ENCODE measurements around the gene KLF13.
A peak's percentile ranks its signal among the peaks of the same experiment; 100 is the strongest.

KLF13 gene

GRCh38 chr15:31301673-31301990, 25.0 kb upstream of the KLF13 start:
- Histone ChIP-seq H3K4me1 (ENCODE audit: control insufficient read depth, insufficient read depth, low read length) (peaks cover 36% of the 10 kb centered on the region), H3K27me3 (ENCODE audit: control insufficient read depth, insufficient read depth, low read length) (no peaks in the 10 kb centered on the region), H3K27ac (ENCODE audit: low read depth, low read length) (no peak overlapping the region), H3K4me3 (ENCODE audit: low read depth, low read length) (no peak overlapping the region), H3K9me3 (ENCODE audit: control insufficient read depth, insufficient read depth, low read length) (no peaks in the 10 kb centered on the region), H3K36me3 (ENCODE audit: control insufficient read depth, insufficient read depth, low read length) (no peaks in the 10 kb centered on the region), H3K9ac (ENCODE audit: low read depth, low read length) (no peak overlapping the region)

GRCh38 chr15:31302029-31302657, 24.5 kb upstream of the KLF13 start:
- no peak overlapping the region for H3K27ac ChIP-seq (ENCODE audit: low read depth, low read length)
- no peaks in the 10 kb centered on the region for H3K36me3 ChIP-seq (ENCODE audit: control insufficient read depth, insufficient read depth, low read length)
- H3K4me1 ChIP-seq (ENCODE audit: control insufficient read depth, insufficient read depth, low read length): peaks cover 34% of the 10 kb centered on the region
- no peak overlapping the region for H3K9ac ChIP-seq (ENCODE audit: low read depth, low read length)
- no peaks in the 10 kb centered on the region for H3K9me3 ChIP-seq (ENCODE audit: control insufficient read depth, insufficient read depth, low read length)
- no peak overlapping the region for H3K4me3 ChIP-seq (ENCODE audit: low read depth, low read length)
- H3K27me3 ChIP-seq (ENCODE audit: control insufficient read depth, insufficient read depth, low read length): no peaks in the 10 kb centered on the region

- Histone ChIP-seq H3K4me1 (ENCODE audit: control insufficient read depth, insufficient read depth, low read length) (peaks cover 42% of the 10 kb centered on the region), H3K9me3 (ENCODE audit: control insufficient read depth, insufficient read depth, low read length) (no peaks in the 10 kb centered on the region), H3K36me3 (ENCODE audit: control insufficient read depth, insufficient read depth, low read length) (no peaks in the 10 kb centered on the region), H3K27me3 (ENCODE audit: control insufficient read depth, insufficient read depth, low read length) (no peaks in the 10 kb centered on the region), H3K27ac (ENCODE audit: low read depth, low read length) (no peak overlapping the region), H3K4me3 (ENCODE audit: low read depth, low read length) (no peak overlapping the region), H3K9ac (ENCODE audit: low read depth, low read length) (no peak overlapping the region)
Measured at GRCh38 chr15:31302778-31303725, 23.6 kb upstream of the KLF13 start.

GRCh38 chr15:31303726-31304648, 22.6 kb upstream of the KLF13 start:
- Histone ChIP-seq H3K9ac (ENCODE audit: low read depth, low read length) (no peak overlapping the region), H3K9me3 (ENCODE audit: control insufficient read depth, insufficient read depth, low read length) (no peaks in the 10 kb centered on the region), H3K27ac (ENCODE audit: low read depth, low read length) (no peak overlapping the region), H3K4me1 (ENCODE audit: control insufficient read depth, insufficient read depth, low read length) (peaks cover 51% of the 10 kb centered on the region), H3K36me3 (ENCODE audit: control insufficient read depth, insufficient read depth, low read length) (no peaks in the 10 kb centered on the region), H3K27me3 (ENCODE audit: control insufficient read depth, insufficient read depth, low read length) (no peaks in the 10 kb centered on the region), H3K4me3 (ENCODE audit: low read depth, low read length) (no peak overlapping the region)

- H3K36me3 ChIP-seq (ENCODE audit: control insufficient read depth, insufficient read depth, low read length): no peaks in the 10 kb centered on the region
- H3K9me3 ChIP-seq (ENCODE audit: control insufficient read depth, insufficient read depth, low read length): no peaks in the 10 kb centered on the region
- H3K27ac ChIP-seq (ENCODE audit: low read depth, low read length): no peak overlapping the region
- no peak overlapping the region for H3K4me3 ChIP-seq (ENCODE audit: low read depth, low read length)
- no peaks in the 10 kb centered on the region for H3K27me3 ChIP-seq (ENCODE audit: control insufficient read depth, insufficient read depth, low read length)
- H3K4me1 ChIP-seq (ENCODE audit: control insufficient read depth, insufficient read depth, low read length): peaks cover 54% of the 10 kb centered on the region
- H3K9ac ChIP-seq (ENCODE audit: low read depth, low read length): no peak overlapping the region
Measured at GRCh38 chr15:31304751-31305365, 21.8 kb upstream of the KLF13 start.

- no peaks in the 10 kb centered on the region for H3K36me3 ChIP-seq (ENCODE audit: control insufficient read depth, insufficient read depth, low read length)
- H3K9ac ChIP-seq (ENCODE audit: low read depth, low read length): no peak overlapping the region
- H3K27me3 ChIP-seq (ENCODE audit: control insufficient read depth, insufficient read depth, low read length): no peaks in the 10 kb centered on the region
- H3K4me3 ChIP-seq (ENCODE audit: low read depth, low read length): no peak overlapping the region; the same call in 1 of the 2 replicates
- H3K27ac ChIP-seq (ENCODE audit: low read depth, low read length): no peak overlapping the region
- H3K4me1 ChIP-seq (ENCODE audit: control insufficient read depth, insufficient read depth, low read length): peaks cover 54% of the 10 kb centered on the region
- H3K9me3 ChIP-seq (ENCODE audit: control insufficient read depth, insufficient read depth, low read length): no peaks in the 10 kb centered on the region
Measured at GRCh38 chr15:31305375-31305774, 21.3 kb upstream of the KLF13 start.

GRCh38 chr15:31305796-31306425, 20.7 kb upstream of the KLF13 start:
- H3K36me3 ChIP-seq (ENCODE audit: control insufficient read depth, insufficient read depth, low read length): no peaks in the 10 kb centered on the region
- no peaks in the 10 kb centered on the region for H3K27me3 ChIP-seq (ENCODE audit: control insufficient read depth, insufficient read depth, low read length)
- H3K9ac ChIP-seq (ENCODE audit: low read depth, low read length): no peak overlapping the region; the same call in 1 of the 2 replicates
- H3K9me3 ChIP-seq (ENCODE audit: control insufficient read depth, insufficient read depth, low read length): no peaks in the 10 kb centered on the region
- H3K4me1 ChIP-seq (ENCODE audit: control insufficient read depth, insufficient read depth, low read length): peaks cover 54% of the 10 kb centered on the region
- H3K4me3 ChIP-seq (ENCODE audit: low read depth, low read length): no peak overlapping the region; the same call in 1 of the 2 replicates
- H3K27ac ChIP-seq (ENCODE audit: low read depth, low read length): peak overlapping the region; percentile 69

GRCh38 chr15:31306426-31307269, 20.0 kb upstream of the KLF13 start:
- no peaks in the 10 kb centered on the region for H3K36me3 ChIP-seq (ENCODE audit: control insufficient read depth, insufficient read depth, low read length)
- H3K4me3 ChIP-seq (ENCODE audit: low read depth, low read length): no peak overlapping the region
- peaks cover 54% of the 10 kb centered on the region for H3K4me1 ChIP-seq (ENCODE audit: control insufficient read depth, insufficient read depth, low read length)
- H3K27ac ChIP-seq (ENCODE audit: low read depth, low read length): peak overlapping the region; percentile 86
- H3K9ac ChIP-seq (ENCODE audit: low read depth, low read length): no peak overlapping the region; the same call in 1 of the 2 replicates
- H3K27me3 ChIP-seq (ENCODE audit: control insufficient read depth, insufficient read depth, low read length): no peaks in the 10 kb centered on the region
- H3K9me3 ChIP-seq (ENCODE audit: control insufficient read depth, insufficient read depth, low read length): no peaks in the 10 kb centered on the region

GRCh38 chr15:31307270-31308184, 19.1 kb upstream of the KLF13 start:
- H3K4me3 ChIP-seq (ENCODE audit: low read depth, low read length): no peak overlapping the region
- no peak overlapping the region for H3K9ac ChIP-seq (ENCODE audit: low read depth, low read length)
- no peaks in the 10 kb centered on the region for H3K36me3 ChIP-seq (ENCODE audit: control insufficient read depth, insufficient read depth, low read length)
- no peaks in the 10 kb centered on the region for H3K27me3 ChIP-seq (ENCODE audit: control insufficient read depth, insufficient read depth, low read length)
- no peaks in the 10 kb centered on the region for H3K9me3 ChIP-seq (ENCODE audit: control insufficient read depth, insufficient read depth, low read length)
- H3K4me1 ChIP-seq (ENCODE audit: control insufficient read depth, insufficient read depth, low read length): peaks cover 54% of the 10 kb centered on the region
- H3K27ac ChIP-seq (ENCODE audit: low read depth, low read length): no peak overlapping the region

All from HUES48 (cell line).